K562 (cell line): ENCODE data around the gene PCCA. TPM values are rescaled to one million over a fixed set of nuclear protein-coding genes. Genes with fewer than 3 reads are reported as not detected.

Experiments
- ATAC-seq: fragments of 200-7000 bp; cut with Tn5 transposase; 3 replicates; pipeline ENCODE4 v1.9.1; 2020; ENCODE audit warnings: moderate library complexity
- BruUV-seq: library from RNA; stranded (reverse); fragments of 400-500 nt; replicated peaks from 2 replicates; lab custom pipeline; 2021; lab: Mats Ljungman, UMichigan
- CTCF ChIA-PET: fragments of 300-600 bp; formaldehyde crosslinking; extraction: SDS; loops from one replicate; lab custom pipeline; 2021; ENCODE audit warnings: low intra/inter-chr PET ratio; lab: Yijun Ruan, JAX
- POLR2A ChIA-PET: fragments of 300-600, 350-650 bp; sonication (Branson Sonifier 250); formaldehyde crosslinking; extraction: SDS; loops from one replicate; lab custom pipeline; 2021; ENCODE audit warnings: antibody characterized with exemption, inconsistent platforms; lab: Yijun Ruan, JAX
- DNase-seq, 4 experiments: peaks; one replicate each; pipeline versions ENCODE4 v3.0.0 to v3.0.0-alpha.2; 2011 to 2018; ENCODE audit warnings: low spot score in 3 of 4, mixed read lengths in 3 of 4; ENCODE audit errors: extremely low read depth in 1 of 4
- FAIRE-seq: peaks from 2 replicates; lab custom pipeline; 2011; peaks lifted over from hg19 to GRCh38; lab: Jason Lieb, UNC
- H2AFZ ChIP-seq: 2 replicates; pipeline ENCODE4 v1.6.0; 2011; ENCODE audit warnings: low read depth, low read length, control low read depth, inconsistent platforms
- H3K27ac ChIP-seq: fragments of 200-600 bp; 3 replicates; pipeline ENCODE4 v1.8.0; 2011; ENCODE audit warnings: low read depth, mild to moderate bottlenecking, control low read depth, inconsistent platforms, low read length, moderate library complexity, mixed read lengths; ENCODE audit errors: extremely low read depth
- H3K27me3 ChIP-seq, 2 experiments: fragments of 300-600 bp in 1 of 2; 2 replicates in 1 of 2; 3 replicates in 1 of 2; pipeline versions ENCODE4 v1.6.0 to v1.8.0; 2011; ENCODE audit warnings: inconsistent platforms in 2 of 2, low read length in 2 of 2, mild to moderate bottlenecking in 1 of 2, mixed read lengths in 1 of 2, moderate library complexity in 1 of 2; ENCODE audit not compliant: control insufficient read depth in 2 of 2, insufficient read depth in 2 of 2
- H3K36me3 ChIP-seq: fragments of 300-600 bp; 3 replicates; pipeline ENCODE4 v1.8.0; 2011; ENCODE audit warnings: mild to moderate bottlenecking, low read length, inconsistent platforms; ENCODE audit not compliant: control insufficient read depth, insufficient read depth
- H3K4me1 ChIP-seq, 2 experiments: fragments of 200-600 bp in 1 of 2; replicated peaks in 1 of 2; 2 replicates in 1 of 2; 3 replicates in 1 of 2; pipeline versions ENCODE4 v1.5.1 to v1.8.0; 2011; ENCODE audit warnings: inconsistent platforms in 2 of 2, low read length in 2 of 2, mild to moderate bottlenecking in 1 of 2, mixed read lengths in 1 of 2, moderate library complexity in 1 of 2; ENCODE audit not compliant: control insufficient read depth in 2 of 2, insufficient read depth in 2 of 2
- H3K4me2 ChIP-seq: 2 replicates; pipeline ENCODE4 v1.6.1; 2011; ENCODE audit warnings: low read length, control low read depth, inconsistent platforms, mixed read lengths; ENCODE audit not compliant: insufficient read depth
- H3K4me3 ChIP-seq: fragments of 200-600 bp; sonication (generic), shearing (Covaris generic); 2 replicates; pipeline ENCODE4 v1.5.1; 2016; ENCODE audit warnings: control low read depth, inconsistent platforms
- H3K79me2 ChIP-seq: fragments of 200-600 bp; 3 replicates; pipeline ENCODE4 v1.8.0; 2011; ENCODE audit warnings: low read length, inconsistent platforms; ENCODE audit not compliant: control insufficient read depth, insufficient read depth
- H3K9ac ChIP-seq, 2 experiments: 2 replicates each; pipeline versions ENCODE4 v1.6.0 to v1.6.1; 2011; ENCODE audit warnings: low read depth in 2 of 2, low read length in 2 of 2, control low read depth in 1 of 2, inconsistent platforms in 1 of 2, mild to moderate bottlenecking in 1 of 2, mixed read lengths in 1 of 2; ENCODE audit not compliant: insufficient read depth in 1 of 2
- H3K9me1 ChIP-seq: one replicate; pipeline ENCODE4 v1.6.0; 2011; ENCODE audit warnings: inconsistent platforms, mild to moderate bottlenecking, low read length, moderate library complexity; ENCODE audit not compliant: control insufficient read depth, insufficient read depth
- H3K9me3 ChIP-seq: replicated peaks from 2 replicates; pipeline ENCODE4 v1.5.1; 2011; ENCODE audit warnings: low read depth, low read length, inconsistent platforms; ENCODE audit not compliant: control insufficient read depth, insufficient read depth
- H4K20me1 ChIP-seq: replicated peaks from 2 replicates; pipeline ENCODE4 v1.6.1; 2011; ENCODE audit warnings: low read length, inconsistent platforms, mixed read lengths; ENCODE audit not compliant: control insufficient read depth, insufficient read depth
- ATF3 ChIP-seq, 2 experiments: fragments of 450-650 bp in 1 of 2; sonication (generic) in 1 of 2; formaldehyde crosslinking in 1 of 2; IDR thresholded peaks in 1 of 2; conservative IDR thresholded peaks in 1 of 2; 2 replicates each; pipeline versions ENCODE4 v1.6.1 to v1.8.1; 2016 to 2023; ENCODE audit warnings: mild to moderate bottlenecking in 2 of 2, moderate library complexity in 2 of 2, inconsistent platforms in 1 of 2, missing genetic modification reagents in 1 of 2
- CCAR2 ChIP-seq: fragments of 200-400 bp; formaldehyde crosslinking; IDR thresholded peaks from 2 replicates; pipeline ENCODE4 v1.6.1; 2017; ENCODE audit warnings: mild to moderate bottlenecking, low read depth, low read length
- ELK3 ChIP-seq: fragments of 450-650 bp; formaldehyde crosslinking; IDR thresholded peaks from 2 replicates; pipeline ENCODE4 v1.4.0; 2020; ENCODE audit warnings: mild to moderate bottlenecking
- HDAC2 ChIP-seq: fragments of 450-650 bp; IDR thresholded peaks from 2 replicates; pipeline ENCODE4 v1.6.1; 2016; ENCODE audit warnings: mild to moderate bottlenecking
- HIVEP1 ChIP-seq: fragments of 250-450 bp; sonication (Bioruptor Pico); IDR thresholded peaks from 2 replicates; pipeline ENCODE4 v1.4.0; 2020; ENCODE audit warnings: mild to moderate bottlenecking
- JUND ChIP-seq, 2 experiments: IDR thresholded peaks; 2 replicates in 1 of 2; 3 replicates in 1 of 2; pipeline ENCODE4 v1.6.1; 2011; ENCODE audit warnings: borderline replicate concordance in 2 of 2, low read depth in 2 of 2, low read length in 2 of 2, improper control_type of control experiment in 1 of 2, missing biosample characterization in 1 of 2, missing genetic modification characterization in 1 of 2, missing genetic modification reagents in 1 of 2
- KAT7 ChIP-seq: sonication (generic); formaldehyde crosslinking; IDR thresholded peaks from 2 replicates; pipeline ENCODE4 v1.8.0; 2022; ENCODE audit warnings: missing genetic modification reagents, mild to moderate bottlenecking, borderline replicate concordance
- MXD1 ChIP-seq: fragments of 250-450 bp; sonication (Bioruptor Pico); IDR thresholded peaks from 2 replicates; pipeline ENCODE4 v1.8.0; 2021; ENCODE audit warnings: borderline replicate concordance, mild to moderate bottlenecking, moderate library complexity; ENCODE audit not compliant: poor library complexity, severe bottlenecking
- PCBP1 ChIP-seq: fragments of 200-400 bp; formaldehyde crosslinking; IDR thresholded peaks from 2 replicates; pipeline ENCODE4 v1.6.1; 2018; ENCODE audit warnings: mild to moderate bottlenecking, low read depth, low read length; ENCODE audit not compliant: poor library complexity, severe bottlenecking
- PHF8 ChIP-seq: fragments of 200-600 bp; sonication (generic); IDR thresholded peaks from 2 replicates; pipeline ENCODE4 v1.6.1; 2012; ENCODE audit warnings: mixed run types, mild to moderate bottlenecking, inconsistent platforms, low read length, moderate library complexity, borderline replicate concordance
- PKNOX1 ChIP-seq: fragments of 450-650 bp; IDR thresholded peaks from 2 replicates; pipeline ENCODE4 v1.6.1; 2016
- RNF2 ChIP-seq: sonication (generic); IDR thresholded peaks from 2 replicates; pipeline ENCODE4 v1.6.1; 2016
- SMAD4 ChIP-seq: fragments of 250-450 bp; sonication (Bioruptor Pico); conservative IDR thresholded peaks from 2 replicates; pipeline ENCODE4 v1.8.0; 2021; ENCODE audit warnings: inconsistent platforms, mild to moderate bottlenecking, moderate library complexity
- TCF3 ChIP-seq: sonication (generic); formaldehyde crosslinking; IDR thresholded peaks from 2 replicates; pipeline ENCODE4 v1.4.0; 2020; ENCODE audit warnings: mild to moderate bottlenecking, missing genetic modification reagents
- THRA ChIP-seq: fragments of 450-650 bp; IDR thresholded peaks from 2 replicates; pipeline ENCODE4 v1.6.1; 2017; ENCODE audit warnings: mild to moderate bottlenecking, moderate library complexity
- ZKSCAN3 ChIP-seq: fragments of 250-450 bp; sonication (Bioruptor Pico); IDR thresholded peaks from 2 replicates; pipeline ENCODE4 v1.4.0; 2020
- ZNF324 ChIP-seq: fragments of 250-450 bp; sonication (Bioruptor Pico); IDR thresholded peaks from 2 replicates; pipeline ENCODE4 v1.4.0; 2020; ENCODE audit warnings: mild to moderate bottlenecking
- WGBS: fragments of 100-300 bp; shearing (Covaris generic); methylation state at CpG from one replicate; pipeline ENCODE4 v1.1.6; 2016; ENCODE audit warnings: low coverage, mixed read lengths; ENCODE audit not compliant: insufficient coverage; ENCODE audit errors: missing lambda C conversion rate; 5-methylcytosine and 5-hydroxymethylcytosine counted together
- in situ Hi-C: fragments of 300-500 bp; cut with MboI; formaldehyde crosslinking; loops from 4 replicates; pipeline ENCODE4 v1.15.0; 2018; ENCODE audit warnings: inconsistent platforms, mixed read lengths
- intact Hi-C: fragments of 100-400 bp; cut with micrococcal nuclease; formaldehyde crosslinking; loops from 2 replicates; pipeline ENCODE4 v1.14.2; 2022
- polyA plus RNA-seq, 8 experiments: library from polyadenylated mRNA; depleted of rRNA in 4 of 8; stranded (reverse) in 5 of 8; unstranded in 3 of 8; fragments of >200 nt; fragmentation: Nextera tagmentation in 2 of 8; fragmentation: Illumina TruSeq in 1 of 8; extraction: Ambion mirVana in 2 of 8; extraction: Trizol in 1 of 8; gene quantifications; 2 replicates each; pipeline versions ENCODE4 v1.2.1 to v1.2.3, GENCODE V29; 2011 to 2014; ENCODE audit warnings: inconsistent platforms in 1 of 8, missing spikeins in 1 of 8
- total RNA-seq, 7 experiments: library from RNA; depleted of rRNA in 6 of 7; stranded (reverse); fragments of >200 nt in 6 of 7; fragmentation: Illumina TruSeq in 2 of 7; extraction: Trizol in 2 of 7; gene quantifications; 2 replicates each; pipeline versions ENCODE4 v1.2.1 to v1.2.3, GENCODE V29; 2011 to 2021; ENCODE audit warnings: low replicate concordance in 1 of 7

The PCCA gene
- total and polyA plus RNA-seq, 9 of the 15 experiments (the other 6 are each of a cell fraction or from before 2014, with no cell fraction given) = 5.2 to 14.1 (median 9.7) TPM

GRCh38 chr13:100423375-100423774 lies 334.5 kb downstream of the PCCA start (continued):
- TF ChIP-seq THRA (no peak), ZKSCAN3 (no peak), PKNOX1 (no peak), JUND (IDR thresholded peaks at IDR 0.05; ENCODE audit: borderline replicate concordance, low read depth, low read length) (peak; percentile 35; the same call in 1 of the 2 replicates), JUND (tag; IDR thresholded peaks at IDR 0.05; ENCODE audit: borderline replicate concordance, low read depth, low read length) (no peak), ATF3 (IDR thresholded peaks at IDR 0.05) (peak; percentile 77), ATF3 (CRISPR knock-in tag; conservative IDR thresholded peaks at IDR 0.05) (no peak), TCF3 (CRISPR knock-in tag) (no peak)

GRCh38 chr13:100428986-100429385 lies 340.1 kb downstream of the PCCA start:
- no peak overlapping the region for H2AFZ ChIP-seq
- H3K9me1 ChIP-seq = no peaks in the 10 kb centered on the region
- H4K20me1 ChIP-seq = no peaks in the 10 kb centered on the region
- no peak overlapping the region for H3K4me2 ChIP-seq
- in situ Hi-C loops = no loop called here
- H3K27ac ChIP-seq = no peak overlapping the region
- H3K9ac ChIP-seq = no peak overlapping the region
- ChIA-PET POLR2A (interaction anchor here (2.1 kb wide), 1 partner anchor 10 kb away, joined by 4 read pairs; no protein-coding TSS in a partner anchor), CTCF (no interaction called here)
- WGBS = 61% methylated on average over 2 of the region's 3 CpGs
- BruUV-seq = no TSS peak
- no peaks in the 10 kb centered on the region for H3K27me3 ChIP-seq
- no peaks in the 10 kb centered on the region for H3K79me2 ChIP-seq
- no peak for FAIRE-seq
- intact Hi-C loops = no loop called here
- H3K4me3 ChIP-seq = no peak overlapping the region
- H3K9me3 ChIP-seq = no peaks in the 10 kb centered on the region
- ATAC-seq = no peak
- no peaks in the 10 kb centered on the region for H3K4me1 ChIP-seq
- no peaks in the 10 kb centered on the region for H3K36me3 ChIP-seq
- DNase-seq = no peak
- TF ChIP-seq ZNF324 = no peak
- no peak for TF ChIP-seq KAT7 (CRISPR knock-in tag)
- TF ChIP-seq SMAD4 = no peak
- no peak for TF ChIP-seq RNF2
- TF ChIP-seq ELK3 (CRISPR knock-in tag) = no peak
- no peak for TF ChIP-seq CCAR2
- TF ChIP-seq PCBP1 = no peak
- TF ChIP-seq MXD1 = no peak
- TF ChIP-seq PHF8 = no peak
- TF ChIP-seq HDAC2 = no peak
- no peak for TF ChIP-seq HIVEP1 (CRISPR knock-in tag)
